ENCODE data around the gene CD79B.
"Not testable (repeated sequence)": the region's sequence is repeated elsewhere in the genome, so short reads cannot be mapped to it uniquely, and the experiment has no call there.

The CD79B gene

DNA sequence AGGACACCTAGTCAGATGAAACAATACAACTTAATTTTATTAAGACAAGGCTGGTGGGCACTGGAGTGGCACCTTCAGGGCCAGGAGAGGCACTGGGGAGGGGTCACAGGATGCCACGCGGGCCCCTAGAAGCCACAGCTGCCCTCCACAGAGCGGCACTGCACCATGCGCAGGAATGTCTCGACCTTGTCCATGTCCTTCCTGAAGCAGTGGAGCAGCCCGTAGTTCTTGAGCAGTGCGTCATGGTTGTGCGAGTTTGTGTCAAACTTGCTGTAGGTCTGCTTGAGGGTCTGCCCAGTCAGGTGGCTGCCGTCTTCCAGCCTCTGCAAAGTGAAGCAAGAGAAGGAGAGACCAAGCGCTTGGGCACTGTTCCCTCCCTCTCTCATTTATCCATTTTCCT, 22.5 kb downstream of the CD79B start:
- DNase-seq, result not testable (repeated sequence)

DNA sequence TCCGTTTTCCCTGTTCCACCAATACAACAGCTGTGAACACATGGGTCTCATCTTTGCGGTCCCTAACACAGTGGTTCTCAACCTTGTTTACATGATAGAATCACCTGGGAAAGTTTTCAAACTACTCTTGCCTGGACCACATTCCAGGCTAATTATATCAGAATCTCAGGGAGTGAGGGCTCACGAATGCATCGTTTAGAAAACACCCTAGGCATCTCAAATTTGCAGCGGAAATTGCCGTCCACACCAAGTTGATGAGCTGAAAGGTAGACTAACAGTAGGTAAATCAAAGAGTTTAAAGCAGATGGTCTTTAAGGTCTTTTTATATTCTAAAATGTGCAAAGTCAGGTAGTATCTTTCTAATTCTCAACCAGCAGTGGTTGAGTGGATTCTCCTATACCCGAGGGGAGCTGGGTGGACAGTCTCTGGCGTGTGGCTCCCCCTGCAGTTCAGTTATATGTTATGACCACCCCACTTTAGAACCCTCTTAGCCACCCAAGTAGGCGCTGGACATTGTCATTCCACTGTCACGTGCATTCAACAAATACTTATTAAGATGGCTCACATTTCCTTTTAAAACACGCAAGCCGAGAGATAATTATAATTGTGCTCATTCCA, 24.9 kb downstream of the CD79B start:
- DNase-seq, result peak; percentile 20

DNA sequence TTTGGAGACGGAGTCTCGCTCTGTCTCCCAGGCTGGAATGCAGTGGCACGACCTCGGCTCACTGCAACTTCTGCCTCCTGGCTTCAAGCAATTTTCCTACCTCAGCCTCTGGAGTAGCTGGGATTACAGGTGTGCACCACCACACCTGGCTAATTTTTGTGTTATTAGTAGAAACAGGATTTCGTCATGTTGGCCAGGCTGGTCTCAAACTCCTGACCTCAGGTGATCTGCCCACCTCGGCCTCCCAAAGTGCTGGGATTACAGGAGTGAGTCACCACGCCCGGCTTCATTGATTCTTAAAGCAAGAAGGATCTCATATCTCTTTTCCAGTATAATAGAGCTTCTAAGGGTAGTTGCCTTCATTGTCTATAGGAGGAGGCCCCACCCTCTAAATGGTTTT, 27.3 kb downstream of the CD79B start:
- not testable (repeated sequence) for DNase-seq

DNA sequence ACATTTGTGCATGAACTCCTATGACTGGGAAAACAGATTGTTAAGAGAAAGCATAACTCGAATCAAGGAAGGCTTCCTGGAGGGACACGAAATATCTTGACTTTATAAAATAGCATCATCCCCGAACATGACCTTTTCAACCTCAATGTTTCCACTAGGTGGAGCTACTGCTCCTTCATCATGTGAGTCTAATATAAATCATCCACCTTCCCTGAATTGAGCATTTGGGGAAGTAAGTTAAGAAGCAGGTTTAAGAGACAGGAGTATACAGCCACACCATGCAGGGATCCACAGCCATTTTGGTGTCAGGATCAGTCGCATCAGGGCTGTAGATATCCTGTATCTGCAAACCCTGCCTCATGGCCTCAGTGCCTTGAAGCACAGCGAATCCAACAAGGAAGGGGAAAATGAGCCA, 28.3 kb downstream of the CD79B start:
- DNase-seq, result not testable (repeated sequence)

DNA sequence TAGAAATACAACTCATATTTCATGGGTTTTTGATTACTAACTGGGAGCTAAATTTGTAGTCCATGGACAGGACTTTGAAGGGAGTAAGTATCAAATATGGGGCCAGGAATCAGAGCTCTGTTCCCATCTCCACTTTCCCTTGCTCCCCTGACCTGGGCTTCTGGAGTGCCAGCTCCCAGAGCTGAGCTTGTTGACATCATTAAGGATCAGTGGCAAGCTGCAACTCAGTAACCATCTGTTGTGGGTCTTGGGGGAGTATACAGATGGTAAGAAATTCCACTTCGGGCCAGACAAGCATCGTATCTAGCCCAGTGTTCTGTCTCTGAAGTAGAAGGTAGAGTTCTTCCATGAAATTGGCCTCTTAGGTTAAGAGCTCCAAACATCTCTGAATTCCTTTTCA, 30.2 kb downstream of the CD79B start:
- not testable (repeated sequence) for DNase-seq

DNA sequence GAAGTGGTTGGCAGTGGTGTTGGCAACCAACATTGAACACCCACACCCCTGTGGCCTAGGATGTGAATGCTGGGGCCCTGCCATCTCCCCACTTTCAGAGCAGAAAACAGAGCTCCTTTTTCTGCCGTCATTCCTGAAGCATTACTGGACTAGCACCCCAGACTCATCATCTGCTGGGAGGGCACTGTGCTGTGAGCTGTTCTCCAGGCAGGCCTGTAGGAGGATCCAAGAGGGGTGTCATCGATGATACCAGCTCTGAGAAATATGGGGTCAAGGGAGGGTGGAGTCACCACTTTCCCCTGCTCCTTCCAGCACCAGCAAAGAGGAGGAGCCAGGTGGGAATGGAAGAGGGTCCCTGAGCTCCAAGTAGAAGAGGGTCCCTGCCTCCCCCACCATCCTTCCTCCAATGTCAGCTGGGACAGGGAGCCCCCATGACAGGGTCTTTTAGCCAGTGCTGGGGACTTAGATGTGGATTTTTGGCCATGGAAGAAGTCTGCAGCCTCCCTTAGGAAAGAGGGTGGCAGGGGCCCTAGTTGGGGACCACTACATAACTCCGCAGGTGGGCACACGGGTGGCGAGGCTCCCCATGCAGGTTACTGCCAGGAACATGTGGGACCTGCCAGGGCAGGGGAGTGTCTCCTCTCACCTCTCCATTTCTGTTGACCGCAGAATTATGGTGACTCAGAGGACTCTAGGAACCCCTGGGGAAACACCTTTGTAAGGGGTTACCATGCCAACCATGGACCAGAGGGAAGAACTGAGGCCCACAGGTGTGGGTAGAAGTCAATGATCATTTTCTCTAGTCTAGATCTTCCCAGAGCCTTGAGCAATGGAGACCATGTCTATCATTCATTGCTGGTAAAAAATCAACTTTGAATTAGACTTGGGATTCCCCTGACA, 33.0 kb downstream of the CD79B start:
- DNase-seq, result peak; percentile 48

DNA sequence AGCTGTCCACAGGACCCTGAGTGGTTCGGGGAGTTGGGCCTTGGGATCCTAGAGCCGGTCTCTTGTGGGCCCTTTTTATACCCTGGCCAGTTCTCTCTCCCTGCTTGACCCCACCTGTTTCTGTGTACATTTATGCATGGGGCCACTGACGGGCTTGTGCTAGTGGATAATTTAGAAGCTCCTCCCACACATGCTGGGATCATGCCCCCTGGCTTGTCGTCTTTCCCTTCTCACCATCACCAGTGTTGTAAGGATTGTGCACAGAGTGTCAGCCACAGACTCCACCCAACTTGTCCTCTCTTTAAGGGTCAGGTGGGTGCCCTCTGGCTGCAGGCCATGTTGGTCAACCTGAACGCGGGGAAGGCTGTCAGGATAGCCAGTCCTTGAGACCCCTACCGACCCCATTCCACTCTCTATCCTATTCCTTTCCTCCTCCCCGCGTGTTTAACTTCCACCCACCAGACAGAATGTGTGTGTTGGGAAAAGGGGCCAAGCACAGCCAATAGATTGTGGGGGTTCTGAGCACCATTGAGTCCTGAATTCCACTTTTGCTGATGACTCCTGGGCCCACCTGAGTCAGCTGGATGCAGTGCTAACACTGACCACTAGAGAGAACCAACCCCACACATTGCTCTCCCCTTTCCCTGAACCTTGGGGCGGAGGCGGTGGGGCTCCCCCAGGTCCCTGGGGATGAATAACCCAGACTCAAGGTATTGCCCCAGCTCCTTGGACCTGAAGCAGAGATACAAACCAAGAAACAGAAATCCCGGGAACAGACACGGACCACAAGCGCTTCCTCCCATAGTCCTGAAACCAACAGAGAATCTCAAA, 35.4 kb downstream of the CD79B start, which contains the start of gene CSH1:
Gene CSH1, minus strand, starts transcription at position 51 of the 831 bp plus-strand sequence. CDS start 63 bp downstream, outside the sequence.
- DNase-seq, result not testable (repeated sequence)

DNA sequence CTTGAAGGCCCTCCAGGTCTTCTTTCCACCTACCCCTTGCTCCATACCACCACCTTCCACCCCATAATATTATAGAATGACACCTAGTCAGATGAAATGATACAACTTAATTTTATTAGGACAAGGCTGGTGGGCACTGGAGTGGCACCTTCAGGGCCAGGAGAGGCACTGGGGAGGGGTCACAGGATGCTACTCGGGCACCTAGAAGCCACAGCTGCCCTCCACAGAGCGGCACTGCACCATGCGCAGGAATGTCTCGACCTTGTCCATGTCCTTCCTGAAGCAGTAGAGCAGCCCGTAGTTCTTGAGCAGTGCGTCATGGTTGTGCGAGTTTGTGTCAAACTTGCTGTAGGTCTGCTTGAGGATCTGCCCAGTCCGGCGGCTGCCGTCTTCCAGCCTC, 37.3 kb downstream of the CD79B start:
- DNase-seq, result not testable (repeated sequence)

DNA sequence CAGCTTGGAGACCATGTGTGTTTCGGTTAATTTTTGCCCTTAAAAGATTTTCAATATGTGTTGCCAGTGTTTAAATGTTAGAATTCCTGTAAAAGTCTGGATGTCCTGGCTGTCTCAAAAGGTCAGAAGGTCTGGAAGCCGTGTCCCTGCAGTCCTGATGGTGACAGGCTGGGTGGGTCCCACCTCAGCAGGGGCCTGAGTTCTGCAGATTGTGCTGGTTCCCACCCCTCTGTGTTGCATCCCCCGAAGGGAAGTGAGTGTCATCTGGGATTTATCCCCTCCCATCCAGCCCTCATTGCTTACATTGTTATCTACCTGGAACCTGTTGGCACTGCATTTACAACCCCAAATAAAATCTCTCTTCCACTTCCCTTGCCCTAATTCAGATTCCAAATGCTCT, 38.1 kb downstream of the CD79B start:
- DNase-seq, result not testable (repeated sequence)

DNA sequence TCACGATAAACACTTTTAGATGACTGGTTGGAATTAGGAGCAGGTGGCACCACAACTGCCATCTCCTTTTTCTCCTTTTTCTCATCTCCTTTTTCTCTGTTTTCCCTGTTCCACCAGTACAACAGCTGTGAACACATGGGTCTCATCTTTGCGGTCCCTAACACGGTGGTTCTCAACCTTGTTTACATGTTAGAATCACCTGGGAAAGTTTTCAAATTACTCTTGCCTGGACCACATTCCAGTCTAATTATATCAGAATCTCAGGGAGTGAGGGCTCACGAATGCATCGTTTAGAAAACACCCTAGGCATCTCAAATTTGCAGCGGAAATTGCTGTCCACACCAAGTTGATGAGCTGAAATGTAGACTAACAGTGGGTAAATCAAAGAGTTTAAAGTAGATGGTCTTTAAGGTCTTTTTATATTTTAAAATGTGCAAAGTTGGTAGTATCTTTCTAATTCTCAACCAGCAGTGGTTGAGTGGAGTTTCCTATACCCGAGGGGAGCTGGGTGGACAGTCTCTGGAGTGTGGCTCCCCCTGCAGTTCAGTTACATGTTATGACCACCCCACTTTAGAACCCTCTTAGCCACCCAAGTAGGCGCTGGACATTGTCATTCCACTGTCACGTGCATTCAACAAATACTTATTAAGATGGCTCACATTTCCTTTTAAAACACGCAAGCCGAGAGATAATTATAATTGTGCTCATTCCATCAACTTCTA, 39.7 kb downstream of the CD79B start:
- DNase-seq, result not testable (repeated sequence)

DNA sequence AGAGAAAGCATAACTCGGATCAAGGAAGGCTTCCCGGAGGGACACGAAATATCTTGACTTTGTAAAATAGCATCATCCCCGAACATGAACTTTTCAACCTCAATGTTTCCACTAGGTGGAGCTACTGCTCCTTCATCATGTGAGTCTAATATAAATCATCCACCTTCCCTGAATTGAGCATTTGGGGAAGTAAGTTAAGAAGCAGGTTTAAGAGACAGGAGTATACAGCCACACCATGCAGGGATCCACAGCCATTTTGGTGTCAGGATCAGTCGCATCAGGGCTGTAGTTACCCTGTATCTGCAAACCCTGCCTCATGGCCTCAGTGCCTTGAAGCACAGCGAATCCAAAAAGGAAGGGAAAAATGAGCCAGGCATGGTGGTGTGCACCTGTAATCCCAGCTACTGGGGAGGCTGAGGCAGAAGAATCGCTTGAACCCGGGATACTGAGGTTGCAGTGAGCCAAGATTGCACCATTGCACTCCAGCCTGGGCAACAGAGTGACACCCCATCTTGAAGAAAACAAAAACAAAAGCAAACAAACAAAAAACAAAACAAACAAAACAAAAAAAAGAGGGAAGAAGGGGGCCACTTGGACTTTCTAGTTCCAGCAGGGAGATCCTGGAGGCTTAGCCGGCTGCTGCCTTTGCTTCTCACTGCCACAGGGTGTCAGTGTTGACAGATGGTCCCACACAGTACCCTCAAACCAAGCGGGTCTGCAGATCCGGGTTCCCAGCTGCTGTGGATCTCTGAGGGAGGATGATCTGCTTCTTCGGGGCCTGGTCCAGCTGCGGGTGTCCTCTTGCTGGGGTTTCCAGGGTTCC, 42.9 kb downstream of the CD79B start:
- DNase-seq, result not testable (repeated sequence)

DNA sequence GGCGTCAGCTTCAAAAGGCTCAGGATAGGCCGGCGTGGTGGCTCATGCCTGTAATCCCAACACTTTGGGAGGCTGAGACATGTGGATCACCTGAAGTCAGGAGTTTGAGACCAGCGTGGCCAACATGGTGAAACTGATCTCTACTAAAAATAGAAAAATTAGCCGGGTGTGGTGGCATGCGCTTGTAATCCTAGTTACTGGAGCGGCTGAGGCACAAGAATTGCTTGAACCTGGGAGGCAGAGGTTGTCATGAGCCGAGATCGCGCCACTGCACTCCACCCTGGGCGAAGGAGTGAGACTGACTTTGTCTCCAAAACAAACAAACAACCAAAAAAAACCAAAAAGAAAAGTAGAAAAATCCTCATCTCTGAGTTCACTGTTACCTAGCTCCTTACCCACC, 47.0 kb downstream of the CD79B start:
- not testable (repeated sequence) for DNase-seq

DNA sequence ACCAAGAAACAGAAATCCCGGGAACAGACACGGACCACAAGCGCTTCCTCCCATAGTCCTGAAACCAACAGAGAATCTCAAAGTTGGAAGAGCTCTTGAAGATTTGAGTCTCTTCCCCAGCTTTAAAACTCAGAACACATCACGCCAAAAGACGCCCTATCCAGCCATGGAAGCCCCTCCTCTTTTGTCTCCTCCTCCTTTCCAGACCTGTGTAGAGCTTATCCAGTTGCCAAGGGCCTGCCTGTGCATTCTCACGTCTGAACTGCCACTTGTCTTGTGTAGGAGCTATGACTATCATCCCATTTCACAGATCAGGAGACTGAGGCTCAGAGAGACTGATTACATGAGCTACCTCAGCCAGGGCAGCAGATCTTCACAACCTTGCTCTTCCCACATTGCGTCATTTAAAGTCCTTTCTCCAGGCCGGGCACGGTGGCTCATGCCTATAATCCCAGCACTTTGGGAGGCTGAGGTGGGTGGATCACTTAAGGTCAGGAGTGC, 49.5 kb downstream of the CD79B start:
- DNase-seq, result not testable (repeated sequence)

DNA sequence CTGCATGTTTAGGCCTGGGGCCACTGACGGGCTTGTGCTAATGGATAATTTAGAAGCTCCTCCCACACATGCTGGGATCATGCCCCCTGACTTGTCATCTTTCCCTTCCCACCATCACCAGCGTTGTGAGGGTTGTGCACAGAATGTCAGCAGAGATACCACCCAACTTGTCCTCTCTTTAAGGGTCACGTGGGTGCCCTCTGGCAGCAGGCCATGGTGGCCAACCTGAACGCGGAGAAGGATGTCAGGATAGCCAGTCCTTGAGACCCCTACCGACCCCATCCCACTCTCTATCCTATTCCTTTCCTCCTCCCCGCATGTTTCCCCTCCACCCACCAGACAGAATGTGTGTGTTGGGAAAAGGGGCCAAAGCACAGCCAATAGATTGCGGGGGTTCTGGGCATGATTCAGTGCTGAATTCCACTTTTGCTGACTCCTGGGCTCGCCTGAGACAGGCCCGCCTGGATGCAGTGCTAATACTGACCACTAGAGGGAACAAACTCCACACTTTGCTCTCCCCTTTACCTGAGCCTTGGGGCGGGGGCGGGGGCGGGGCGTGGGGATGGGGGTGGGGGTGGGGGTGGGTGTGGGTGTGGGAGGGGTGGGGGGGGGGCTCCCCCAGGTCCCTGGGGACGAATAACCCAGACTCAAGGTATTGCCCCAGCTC, 50.1 kb downstream of the CD79B start, which contains the start of gene GH2:
Gene GH2, minus strand, starts transcription at position 10 of the 667 bp plus-strand sequence. CDS start 143 bp downstream, outside the sequence.
- DNase-seq, result peak; percentile 66

DNA sequence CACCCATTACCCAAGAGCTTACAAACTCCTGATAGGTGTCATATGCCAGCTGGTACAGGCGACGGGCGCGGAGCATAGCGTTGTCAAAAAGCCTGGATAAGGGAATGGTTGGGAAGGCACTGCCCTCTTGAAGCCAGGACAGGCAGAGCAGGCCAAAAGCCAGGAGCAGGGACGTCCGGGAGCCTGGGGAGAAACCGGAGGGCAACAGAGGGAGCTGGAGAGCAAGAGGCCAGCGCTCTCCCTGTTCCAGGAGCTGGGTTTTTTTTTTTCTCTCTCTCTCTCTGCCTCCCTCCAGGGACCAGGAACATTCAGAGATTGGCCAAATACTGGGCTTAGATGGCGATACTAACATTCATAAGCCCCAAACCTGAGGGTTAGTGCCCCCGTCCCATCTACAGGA, 50.8 kb downstream of the CD79B start:
- not testable (repeated sequence) for DNase-seq

DNA sequence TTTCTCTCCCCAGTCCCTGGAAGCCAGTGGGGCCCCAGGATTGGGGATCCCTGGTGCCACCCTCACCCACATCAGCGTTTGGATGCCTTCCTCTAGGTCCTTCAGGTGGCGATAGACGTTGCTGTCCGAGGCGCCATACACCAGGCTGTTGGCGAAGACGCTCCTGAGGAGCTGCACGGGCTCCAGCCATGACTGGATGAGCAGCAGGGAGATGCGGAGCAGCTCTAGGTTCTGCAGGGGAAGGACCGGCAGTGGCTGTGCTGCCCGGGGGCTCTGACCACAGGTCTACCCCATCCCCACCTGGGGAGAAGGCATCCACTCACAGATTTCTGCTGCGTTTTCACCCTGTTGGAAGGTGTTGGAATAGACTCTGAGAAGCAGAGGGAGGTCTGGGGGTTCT, 51.4 kb downstream of the CD79B start:
- no peak for DNase-seq
